Neural cell (in vitro differentiated cells): ENCODE measurements around the gene CFAP43. TPM values are rescaled to one million over a fixed set of nuclear protein-coding genes. Genes with fewer than 3 reads are reported as not detected.

Source experiments
- H2AFZ ChIP-seq: fragments of 200-600, 300-800 bp; sonication (generic), shearing (Covaris generic); 2 replicates; pipeline ENCODE4 v1.6.0; 2014; ENCODE audit warnings: low read depth, mild to moderate bottlenecking, antibody characterized with exemption, low read length, moderate library complexity
- H3F3A ChIP-seq: fragments of 200-600 bp; shearing (Covaris generic); 2 replicates; pipeline ENCODE4 v1.6.1; 2016; ENCODE audit warnings: mild to moderate bottlenecking, moderate library complexity, mixed read lengths, antibody characterized with exemption, low read length; ENCODE audit not compliant: insufficient read depth, poor library complexity, severe bottlenecking
- H3K27ac ChIP-seq: fragments of 200-600, 300-800 bp; sonication (generic), shearing (Covaris generic); 2 replicates; pipeline ENCODE4 v1.5.1; 2014; ENCODE audit warnings: mild to moderate bottlenecking, low read length, moderate library complexity
- H3K27me3 ChIP-seq: fragments of 300-800, 200-600 bp; sonication (generic), shearing (Covaris generic); 2 replicates; pipeline ENCODE4 v1.6.0; 2014; ENCODE audit warnings: mild to moderate bottlenecking, low read depth, low read length, moderate library complexity; ENCODE audit not compliant: insufficient read depth
- H3K36me3 ChIP-seq: fragments of 300-800, 200-600 bp; sonication (generic), shearing (Covaris generic); 2 replicates; pipeline ENCODE4 v1.5.1; 2014; ENCODE audit warnings: mild to moderate bottlenecking, antibody characterized with exemption, low read length, moderate library complexity; ENCODE audit not compliant: insufficient read depth
- H3K4me2 ChIP-seq: fragments of 300-800, 200-600 bp; sonication (generic), shearing (Covaris generic); 2 replicates; pipeline ENCODE4 v1.6.0; 2014; ENCODE audit warnings: mild to moderate bottlenecking, low read length
- H3K4me3 ChIP-seq: fragments of 300-800, 200-600 bp; sonication (generic), shearing (Covaris generic); 2 replicates; pipeline ENCODE4 v1.5.1; 2014; ENCODE audit warnings: mild to moderate bottlenecking, low read length, moderate library complexity
- H3K79me2 ChIP-seq: fragments of 200-600 bp; shearing (Covaris generic); replicated peaks from 2 replicates; pipeline ENCODE4 v1.6.0; 2014; ENCODE audit warnings: mild to moderate bottlenecking, low read length, moderate library complexity; ENCODE audit not compliant: insufficient read depth
- H3K9ac ChIP-seq: fragments of 300-800, 200-600 bp; sonication (generic), shearing (Covaris generic); 2 replicates; pipeline ENCODE4 v1.6.1; 2016; ENCODE audit warnings: mild to moderate bottlenecking, low read length, mixed read lengths
- H3K9me2 ChIP-seq: fragments of 200-600 bp; shearing (Covaris generic); 2 replicates; pipeline ENCODE4 v1.6.1; 2016; ENCODE audit warnings: mild to moderate bottlenecking, low read length, mixed read lengths; ENCODE audit not compliant: insufficient read depth
- H3K9me3 ChIP-seq: fragments of 200-600, 300-800 bp; sonication (generic), shearing (Covaris generic); 2 replicates; pipeline ENCODE4 v1.6.1; 2016; ENCODE audit warnings: mild to moderate bottlenecking, mixed run types, low read length, moderate library complexity, mixed read lengths
- H4K20me1 ChIP-seq: fragments of 200-600 bp; shearing (Covaris generic); 2 replicates; pipeline ENCODE4 v1.6.1; 2016; ENCODE audit warnings: mild to moderate bottlenecking, mixed run types; ENCODE audit not compliant: insufficient read depth
- EP300 ChIP-seq: fragments of 450-650 bp; conservative IDR thresholded peaks from 2 replicates; pipeline ENCODE4 v1.6.1; 2014; ENCODE audit warnings: antibody characterized with exemption, mild to moderate bottlenecking, moderate library complexity; ENCODE audit not compliant: poor library complexity, severe bottlenecking
- EZH2 ChIP-seq: fragments of 200-600, 300-800 bp; shearing (Covaris generic), sonication (generic); IDR thresholded peaks from 2 replicates; pipeline ENCODE4 v1.6.1; 2014; ENCODE audit warnings: antibody characterized with exemption, low read length, borderline replicate concordance, mild to moderate bottlenecking; ENCODE audit not compliant: insufficient read depth, poor library complexity, severe bottlenecking
- MXI1 ChIP-seq: fragments of 450-650 bp; conservative IDR thresholded peaks from 2 replicates; pipeline ENCODE4 v1.6.1; 2014; ENCODE audit warnings: antibody characterized with exemption, mild to moderate bottlenecking; ENCODE audit not compliant: poor library complexity, severe bottlenecking
- POLR2AphosphoS5 ChIP-seq: IDR thresholded peaks from 2 replicates; pipeline ENCODE4 v1.6.1; 2012
- RAD21 ChIP-seq: fragments of 450-650 bp; conservative IDR thresholded peaks from 2 replicates; pipeline ENCODE4 v1.6.1; 2014; ENCODE audit warnings: antibody characterized with exemption, mild to moderate bottlenecking, moderate library complexity
- SMC3 ChIP-seq: fragments of 450-650 bp; conservative IDR thresholded peaks from 2 replicates; pipeline ENCODE4 v1.6.1; 2014; ENCODE audit warnings: antibody characterized with exemption, mild to moderate bottlenecking, moderate library complexity; ENCODE audit not compliant: poor library complexity
- TAF1 ChIP-seq: IDR thresholded peaks from 2 replicates; pipeline ENCODE4 v1.6.1; 2012; ENCODE audit warnings: low read depth
- polyA plus RNA-seq: library from polyadenylated mRNA; depleted of rRNA; stranded (reverse); fragments of >200 nt; gene quantifications from 2 replicates; pipeline ENCODE4 v1.2.3, GENCODE V29; 2014
- TF ChIP-seq, protein P1 (sequence below): fragments of 450-650 bp; IDR thresholded peaks from 2 replicates; pipeline ENCODE4 v1.5.1; 2014; ENCODE audit warnings: antibody characterized with exemption, mild to moderate bottlenecking, moderate library complexity; ENCODE audit not compliant: poor library complexity, severe bottlenecking
- TF ChIP-seq, protein P2 (sequence below): IDR thresholded peaks from 2 replicates; pipeline ENCODE4 v1.6.1; 2012; ENCODE audit warnings: borderline replicate concordance

The CFAP43 gene
- polyA plus RNA-seq, 1 donor from 2014 or later: 5.0 TPM

DNA sequence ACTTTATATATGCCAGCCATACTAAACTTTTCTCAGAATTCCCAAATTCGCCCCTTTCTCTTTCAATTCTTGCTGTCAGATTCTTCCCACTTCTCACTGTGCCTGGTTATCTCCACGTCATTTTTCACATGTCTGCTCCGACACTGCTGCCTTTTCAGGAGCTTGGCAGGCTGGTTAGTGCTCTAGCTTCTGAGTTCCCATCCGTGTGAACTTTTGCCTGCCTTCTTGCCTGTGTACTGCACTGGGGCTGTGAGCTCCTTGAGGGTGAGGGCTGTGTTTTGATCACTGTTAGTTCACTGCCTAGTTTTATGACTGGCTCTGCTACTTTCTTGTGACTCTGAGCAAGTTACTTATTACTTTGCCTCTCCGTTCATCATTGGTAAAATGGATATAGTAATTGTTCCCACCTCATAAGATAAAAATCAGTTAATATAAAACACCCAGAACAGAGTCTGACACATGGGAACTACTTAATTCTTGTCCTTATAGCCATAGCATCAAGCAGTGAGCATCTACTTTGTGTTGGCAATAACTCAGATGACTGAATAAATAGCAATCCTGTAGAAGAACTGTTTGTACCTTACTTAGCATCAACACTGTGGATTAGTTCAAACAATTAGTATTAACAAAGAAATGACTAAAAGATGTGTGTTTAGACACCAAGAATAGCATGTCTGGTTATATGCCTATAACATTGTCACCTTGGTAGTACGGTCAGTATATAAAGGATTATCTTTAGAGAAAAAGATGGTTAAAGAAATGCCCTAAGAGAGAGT, 28.0 kb upstream of the CFAP43 start:
- Histone ChIP-seq H3K9me3 (no peaks in the 10 kb centered on the region), H2AFZ (no peak overlapping the region), H3K27ac (no peak overlapping the region), H3K36me3 (no peaks in the 10 kb centered on the region), H3K4me2 (no peak overlapping the region), H3K9me2 (no peaks in the 10 kb centered on the region), H3K27me3 (peaks cover 11% of the 10 kb centered on the region), H3F3A (no peaks in the 10 kb centered on the region), H3K79me2 (no peaks in the 10 kb centered on the region), H3K4me3 (no peak overlapping the region), H3K9ac (no peak overlapping the region), H4K20me1 (no peaks in the 10 kb centered on the region)
- no peak for TF ChIP-seq EP300
- TF ChIP-seq, protein P1, sequence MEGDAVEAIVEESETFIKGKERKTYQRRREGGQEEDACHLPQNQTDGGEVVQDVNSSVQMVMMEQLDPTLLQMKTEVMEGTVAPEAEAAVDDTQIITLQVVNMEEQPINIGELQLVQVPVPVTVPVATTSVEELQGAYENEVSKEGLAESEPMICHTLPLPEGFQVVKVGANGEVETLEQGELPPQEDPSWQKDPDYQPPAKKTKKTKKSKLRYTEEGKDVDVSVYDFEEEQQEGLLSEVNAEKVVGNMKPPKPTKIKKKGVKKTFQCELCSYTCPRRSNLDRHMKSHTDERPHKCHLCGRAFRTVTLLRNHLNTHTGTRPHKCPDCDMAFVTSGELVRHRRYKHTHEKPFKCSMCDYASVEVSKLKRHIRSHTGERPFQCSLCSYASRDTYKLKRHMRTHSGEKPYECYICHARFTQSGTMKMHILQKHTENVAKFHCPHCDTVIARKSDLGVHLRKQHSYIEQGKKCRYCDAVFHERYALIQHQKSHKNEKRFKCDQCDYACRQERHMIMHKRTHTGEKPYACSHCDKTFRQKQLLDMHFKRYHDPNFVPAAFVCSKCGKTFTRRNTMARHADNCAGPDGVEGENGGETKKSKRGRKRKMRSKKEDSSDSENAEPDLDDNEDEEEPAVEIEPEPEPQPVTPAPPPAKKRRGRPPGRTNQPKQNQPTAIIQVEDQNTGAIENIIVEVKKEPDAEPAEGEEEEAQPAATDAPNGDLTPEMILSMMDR: no peak
- TF ChIP-seq EZH2: no peak
- TF ChIP-seq, protein P2, sequence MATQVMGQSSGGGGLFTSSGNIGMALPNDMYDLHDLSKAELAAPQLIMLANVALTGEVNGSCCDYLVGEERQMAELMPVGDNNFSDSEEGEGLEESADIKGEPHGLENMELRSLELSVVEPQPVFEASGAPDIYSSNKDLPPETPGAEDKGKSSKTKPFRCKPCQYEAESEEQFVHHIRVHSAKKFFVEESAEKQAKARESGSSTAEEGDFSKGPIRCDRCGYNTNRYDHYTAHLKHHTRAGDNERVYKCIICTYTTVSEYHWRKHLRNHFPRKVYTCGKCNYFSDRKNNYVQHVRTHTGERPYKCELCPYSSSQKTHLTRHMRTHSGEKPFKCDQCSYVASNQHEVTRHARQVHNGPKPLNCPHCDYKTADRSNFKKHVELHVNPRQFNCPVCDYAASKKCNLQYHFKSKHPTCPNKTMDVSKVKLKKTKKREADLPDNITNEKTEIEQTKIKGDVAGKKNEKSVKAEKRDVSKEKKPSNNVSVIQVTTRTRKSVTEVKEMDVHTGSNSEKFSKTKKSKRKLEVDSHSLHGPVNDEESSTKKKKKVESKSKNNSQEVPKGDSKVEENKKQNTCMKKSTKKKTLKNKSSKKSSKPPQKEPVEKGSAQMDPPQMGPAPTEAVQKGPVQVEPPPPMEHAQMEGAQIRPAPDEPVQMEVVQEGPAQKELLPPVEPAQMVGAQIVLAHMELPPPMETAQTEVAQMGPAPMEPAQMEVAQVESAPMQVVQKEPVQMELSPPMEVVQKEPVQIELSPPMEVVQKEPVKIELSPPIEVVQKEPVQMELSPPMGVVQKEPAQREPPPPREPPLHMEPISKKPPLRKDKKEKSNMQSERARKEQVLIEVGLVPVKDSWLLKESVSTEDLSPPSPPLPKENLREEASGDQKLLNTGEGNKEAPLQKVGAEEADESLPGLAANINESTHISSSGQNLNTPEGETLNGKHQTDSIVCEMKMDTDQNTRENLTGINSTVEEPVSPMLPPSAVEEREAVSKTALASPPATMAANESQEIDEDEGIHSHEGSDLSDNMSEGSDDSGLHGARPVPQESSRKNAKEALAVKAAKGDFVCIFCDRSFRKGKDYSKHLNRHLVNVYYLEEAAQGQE: no peak
- no peak for TF ChIP-seq TAF1
- TF ChIP-seq POLR2AphosphoS5: no peak
- TF ChIP-seq SMC3: no peak
- TF ChIP-seq RAD21: no peak
- no peak for TF ChIP-seq MXI1

- no peaks in the 10 kb centered on the region for H3K9me3 ChIP-seq
- no peaks in the 10 kb centered on the region for H3K79me2 ChIP-seq
- H4K20me1 ChIP-seq: no peaks in the 10 kb centered on the region
- H3K9ac ChIP-seq: no peak overlapping the region
- H2AFZ ChIP-seq: no peak overlapping the region
- H3K36me3 ChIP-seq: no peaks in the 10 kb centered on the region
- H3K9me2 ChIP-seq: no peaks in the 10 kb centered on the region
- H3K27ac ChIP-seq: no peak overlapping the region
- peaks cover 19% of the 10 kb centered on the region for H3K27me3 ChIP-seq
- H3K4me2 ChIP-seq: no peak overlapping the region
- no peaks in the 10 kb centered on the region for H3F3A ChIP-seq
- H3K4me3 ChIP-seq: no peak overlapping the region
- TF ChIP-seq, protein P1: no peak
- TF ChIP-seq, protein P2: no peak
- TF ChIP-seq TAF1 (no peak), POLR2AphosphoS5 (no peak), RAD21 (no peak), SMC3 (no peak), EP300 (no peak)
These were observed 27.3 kb upstream of the CFAP43 start for GRCh38 chr10:104259456-104259855.
